ENCODE measurements around the gene DNAJC22.
"Not testable (repeated sequence)": the region's sequence is repeated elsewhere in the genome, so short reads cannot be mapped to it uniquely, and the experiment has no call there.

The DNAJC22 gene

DNA sequence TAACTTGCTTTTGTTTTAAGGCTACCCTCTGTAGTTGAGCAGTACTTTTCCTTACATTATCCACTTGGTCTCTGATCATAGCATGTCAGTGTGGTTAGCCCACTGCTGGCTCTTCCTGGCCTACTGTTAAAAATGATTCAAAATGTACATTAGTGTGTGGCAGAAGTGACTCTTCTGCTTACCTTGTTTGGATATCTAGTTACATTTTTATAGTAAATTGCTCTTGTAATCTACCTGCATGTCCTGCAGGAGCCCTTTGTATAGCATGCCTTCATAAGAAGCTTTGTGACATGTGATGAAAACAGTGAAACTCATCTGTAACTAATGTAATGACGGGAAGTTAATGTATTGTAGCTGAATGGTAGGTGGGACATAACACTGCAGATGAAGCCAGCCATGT is 28.7 kb downstream of the DNAJC22 start:
- DNase-seq, result no peak

DNA sequence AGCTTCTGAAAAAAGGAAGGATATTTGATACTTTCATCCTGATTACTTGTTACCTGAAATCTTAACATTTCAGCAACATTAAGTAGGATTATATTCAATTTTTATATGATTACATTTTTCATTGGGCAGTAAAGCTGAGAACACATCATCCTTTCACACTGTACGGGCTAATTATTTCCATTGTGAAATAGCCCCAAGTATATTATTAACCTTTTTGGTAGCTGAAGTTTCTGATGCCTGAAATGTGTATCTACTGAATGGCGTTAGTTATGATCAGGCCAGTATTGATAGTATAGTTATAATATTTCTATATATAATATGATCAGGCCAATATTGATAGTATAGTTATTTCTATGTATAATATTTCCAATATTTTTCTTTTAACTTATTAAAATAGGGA is 30.7 kb downstream of the DNAJC22 start:
- no peak for DNase-seq

- DNase-seq, result not testable (repeated sequence)
Observed at GRCh38 chr12:49380184-49380583, 33.5 kb downstream of the DNAJC22 start.

GRCh38 chr12:49388682-49389386 is 42.1 kb downstream of the DNAJC22 start:
- peak; percentile 54 for DNase-seq

- DNase-seq, result no peak
Observed at GRCh38 chr12:49389387-49389703, 42.7 kb downstream of the DNAJC22 start.

- DNase-seq, result no peak
Observed at GRCh38 chr12:49397000-49397399, 50.3 kb downstream of the DNAJC22 start.

- DNase-seq, result no peak
Observed at GRCh38 chr12:49400304-49400703, 53.6 kb downstream of the DNAJC22 start.

Data from inflammatory macrophage treated with lipopolysaccharide for 4 hours (primary cell).